ENCODE measurements around the gene C2CD4D. TPM values are rescaled to one million over a fixed set of nuclear protein-coding genes. Genes with fewer than 3 reads are reported as not detected.
A peak's percentile ranks its signal among the peaks of the same experiment; 100 is the strongest.
"Not testable (repeated sequence)": the region's sequence is repeated elsewhere in the genome, so short reads cannot be mapped to it uniquely, and the experiment has no call there.

Gene C2CD4D
- total RNA-seq (not detected), polyA plus RNA-seq (under 1 TPM in 1 of 2 donors, not detected in 1; 0.04 TPM)
- long read RNA-seq, donor 1 = 0 reads
- long read RNA-seq, donor 2 = 0 reads
- long read RNA-seq, donor 3 = 0 reads

GRCh38 chr1:151839457-151840403, at the start of gene C2CD4D:
TSS of gene C2CD4D (minus strand) at chr1:151839820. CDS start at chr1:151838989, 831 bp downstream.
- Histone ChIP-seq H3K27me3 (peaks cover 13 to 66% (median 44%) of the 10 kb centered on the region in 7 donors), H3K9me3 (no peaks in the 10 kb centered on the region), H3K36me3 (no peaks in the 10 kb centered on the region), H3K4me1 (peaks cover 6 to 29% (median 21%) of the 10 kb centered on the region in 9 donors), H3K4me3 (peak within 1 kb of the TSS in 9 of 10 donors; percentile 36 to 58 (median 50)), H3K27ac (peak within 1 kb of the TSS in 5 of 10 donors; percentile 20 to 56 (median 47))
- TF ChIP-seq CTCF (IDR thresholded peaks at IDR 0.05) = no peak
- intact Hi-C loops (cut with DNase I) = loop anchor here in 7 of 10 donors (5.0 to 10.0 kb wide), 9 partner anchors 145 to 395 kb away; partner anchors contain the start of gene POGZ (in 1 of the 7)
- WGBS, 2 donors = 4 to 8% methylated on average over 47 of the region's 47 CpGs
- ATAC-seq (peak; percentile 45 to 69 (median 58)), DNase-seq (peak in 1 of 2 donors; percentile 31)

DNA sequence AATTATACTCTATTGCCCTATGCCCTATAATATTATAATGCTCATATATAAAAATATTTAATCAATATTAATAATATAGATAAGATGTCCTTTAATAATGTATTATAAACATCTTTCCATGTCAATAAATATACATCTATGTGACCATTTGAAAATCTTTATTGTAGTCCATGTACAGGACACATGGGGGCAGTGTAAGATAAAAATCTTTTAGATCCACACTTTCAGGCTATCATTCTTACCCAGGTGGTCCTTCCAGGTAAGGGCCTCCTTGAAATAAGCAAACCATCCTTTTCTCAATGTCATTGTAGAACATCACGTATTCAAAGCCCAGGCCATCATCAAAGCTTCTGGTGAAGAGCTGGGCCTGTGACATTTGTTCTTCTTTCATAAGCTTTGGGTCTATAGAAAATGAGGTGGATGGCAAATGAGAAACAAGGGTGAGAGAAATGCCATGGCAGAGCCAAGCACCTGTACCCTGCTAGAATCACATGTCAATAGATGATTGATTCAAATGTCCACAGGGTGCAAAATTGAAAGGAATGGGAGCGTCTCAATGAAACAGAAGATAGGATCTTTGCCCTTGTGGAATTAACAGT, 49.5 kb upstream of the C2CD4D start:
- 92 to 98% methylated on average over 2 of the region's 2 CpGs for WGBS, 2 donors
- no peak for DNase-seq
- Histone ChIP-seq H3K36me3 (peaks cover 0 to 87% (median 19%) of the 10 kb centered on the region in 9 donors), H3K27me3 (no peaks in the 10 kb centered on the region), H3K4me3 (no peak overlapping the region), H3K9me3 (peaks cover 0 to 6% (median 0%) of the 10 kb centered on the region in 11 donors), H3K27ac (no peak overlapping the region), H3K4me1 (no peaks in the 10 kb centered on the region)
- peak in 7 of 9 donors; percentile 20 to 52 (median 40) for TF ChIP-seq CTCF (IDR thresholded peaks at IDR 0.05)
- intact Hi-C loops (cut with DNase I) = no loop called here
- no peak for ATAC-seq

GRCh38 chr1:151887028-151887427, 47.4 kb upstream of the C2CD4D start:
- no peak overlapping the region for H3K27ac ChIP-seq
- no peaks in the 10 kb centered on the region for H3K27me3 ChIP-seq
- intact Hi-C loops (cut with DNase I) = no loop called here
- peaks cover 0 to 68% (median 13%) of the 10 kb centered on the region in 9 donors for H3K36me3 ChIP-seq
- H3K9me3 ChIP-seq = peaks cover 0 to 6% (median 0%) of the 10 kb centered on the region in 11 donors
- no peak for TF ChIP-seq CTCF (IDR thresholded peaks at IDR 0.05)
- DNase-seq (no peak), ATAC-seq (no peak)
- no peaks in the 10 kb centered on the region for H3K4me1 ChIP-seq
- WGBS, 2 donors = 72 to 81% methylated on average over 1 of the region's 1 CpG
- H3K4me3 ChIP-seq = no peak overlapping the region

GRCh38 chr1:151885479-151885878, 45.9 kb upstream of the C2CD4D start:
- H3K4me1 ChIP-seq = no peaks in the 10 kb centered on the region
- peaks cover 0 to 6% (median 0%) of the 10 kb centered on the region in 11 donors for H3K9me3 ChIP-seq
- no peak for DNase-seq
- ATAC-seq = no peak
- H3K4me3 ChIP-seq = no peak overlapping the region
- H3K36me3 ChIP-seq = peaks cover 0 to 56% (median 13%) of the 10 kb centered on the region in 9 donors
- H3K27me3 ChIP-seq = no peaks in the 10 kb centered on the region
- H3K27ac ChIP-seq = no peak overlapping the region
- intact Hi-C loops (cut with DNase I) = no loop called here
- WGBS, 2 donors = 90 to 93% methylated on average over 1 of the region's 1 CpG
- no peak for TF ChIP-seq CTCF (IDR thresholded peaks at IDR 0.05)

- H3K36me3 ChIP-seq = peaks cover 0 to 50% (median 13%) of the 10 kb centered on the region in 9 donors
- 97 to 99% methylated on average over 5 of the region's 5 CpGs for WGBS, 2 donors
- DNase-seq; H3K27ac ChIP-seq; H3K9me3 ChIP-seq; intact Hi-C loops (cut with DNase I); H3K4me1 ChIP-seq; H3K27me3 ChIP-seq; ATAC-seq; H3K4me3 ChIP-seq: not testable (repeated sequence)
These were observed 45.3 kb upstream of the C2CD4D start for GRCh38 chr1:151884879-151885278.

DNA sequence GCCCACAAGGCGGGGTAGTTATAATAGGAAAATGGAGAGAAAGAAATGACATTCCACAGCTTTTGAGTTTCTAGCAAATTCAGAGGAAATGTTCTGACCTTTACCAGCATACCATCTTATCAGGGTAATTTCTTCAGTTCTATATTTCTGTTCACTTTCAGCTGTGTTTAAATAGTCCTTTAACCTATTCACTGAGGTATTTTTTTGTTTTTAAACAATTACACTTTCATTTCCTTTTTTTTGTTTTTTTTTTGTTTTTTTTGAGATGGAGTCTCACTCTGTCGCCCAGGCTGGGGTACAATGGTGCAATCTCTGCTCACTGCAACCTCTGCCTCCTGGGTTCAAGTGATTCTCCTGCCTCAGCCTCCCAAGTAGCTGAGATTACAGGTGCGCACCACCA, 44.8 kb upstream of the C2CD4D start:
- H3K9me3 ChIP-seq; H3K4me3 ChIP-seq; H3K27me3 ChIP-seq; intact Hi-C loops (cut with DNase I); ATAC-seq; H3K27ac ChIP-seq; DNase-seq; H3K4me1 ChIP-seq: not testable (repeated sequence)
- 97 to 98% methylated on average over 3 of the region's 3 CpGs for WGBS, 2 donors
- peaks cover 0 to 45% (median 13%) of the 10 kb centered on the region in 9 donors for H3K36me3 ChIP-seq
